Muscle layer of colon (tissue), 2 donors: ENCODE measurements around the gene TFAM.

Experiments
- H3K27ac ChIP-seq: one replicate; pipeline ENCODE4 v1.7.0; 2013; ENCODE audit warnings: low read depth, mild to moderate bottlenecking, low read length, moderate library complexity
- H3K27me3 ChIP-seq, 2 donors: one replicate each; pipeline ENCODE4 v1.7.0; 2013; ENCODE audit warnings: low read length in 2 of 2, mild to moderate bottlenecking in 2 of 2; ENCODE audit not compliant: insufficient read depth in 2 of 2, control insufficient read depth in 1 of 2
- H3K36me3 ChIP-seq: one replicate; pipeline ENCODE4 v1.7.0; 2013; ENCODE audit warnings: mild to moderate bottlenecking, low read length; ENCODE audit not compliant: insufficient read depth
- H3K4me1 ChIP-seq: one replicate; pipeline ENCODE4 v1.7.0; 2013; ENCODE audit warnings: mild to moderate bottlenecking, low read length; ENCODE audit not compliant: insufficient read depth
- H3K4me3 ChIP-seq, 2 donors: one replicate each; pipeline ENCODE4 v1.7.0; 2013; ENCODE audit warnings: low read length in 2 of 2, low read depth in 1 of 2, mild to moderate bottlenecking in 1 of 2, moderate library complexity in 1 of 2
- H3K9ac ChIP-seq: one replicate; pipeline ENCODE4 v1.7.0; 2013; ENCODE audit warnings: low read length
- H3K9me3 ChIP-seq: one replicate; pipeline ENCODE4 v1.7.0; 2013; ENCODE audit warnings: mild to moderate bottlenecking, low read length
- donor health status: abdominal sarcoma.
- donor health status: Adenocarcinoma of cecum.

TFAM gene

DNA sequence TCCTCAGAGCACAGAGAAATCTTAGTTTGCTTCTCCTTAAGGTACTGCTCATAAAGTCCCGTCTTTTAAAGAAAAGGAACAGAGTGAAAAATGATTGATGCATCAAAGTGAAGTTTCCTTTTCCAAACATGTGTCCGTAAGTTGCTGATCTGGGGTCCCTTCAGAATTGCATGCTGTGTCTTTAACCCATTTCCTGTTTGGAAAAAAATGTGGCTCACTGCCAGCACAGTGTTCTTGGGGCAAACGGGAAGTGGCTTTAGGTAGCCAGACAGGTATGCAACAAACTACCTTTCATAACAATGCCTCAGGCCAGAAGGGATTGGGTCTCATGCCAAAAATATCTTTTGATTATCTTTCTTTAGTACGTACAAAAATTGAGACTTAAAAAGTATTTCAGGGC is 50.9 kb downstream of the TFAM start:
- no peak overlapping the region for H3K9ac ChIP-seq
- H3K4me3 ChIP-seq = no peak overlapping the region
- H3K9me3 ChIP-seq = no peaks in the 10 kb centered on the region
- H3K27ac ChIP-seq = no peak overlapping the region
- no peaks in the 10 kb centered on the region for H3K36me3 ChIP-seq
- H3K27me3 ChIP-seq = no peaks in the 10 kb centered on the region
- peaks cover 7% of the 10 kb centered on the region for H3K4me1 ChIP-seq

DNA sequence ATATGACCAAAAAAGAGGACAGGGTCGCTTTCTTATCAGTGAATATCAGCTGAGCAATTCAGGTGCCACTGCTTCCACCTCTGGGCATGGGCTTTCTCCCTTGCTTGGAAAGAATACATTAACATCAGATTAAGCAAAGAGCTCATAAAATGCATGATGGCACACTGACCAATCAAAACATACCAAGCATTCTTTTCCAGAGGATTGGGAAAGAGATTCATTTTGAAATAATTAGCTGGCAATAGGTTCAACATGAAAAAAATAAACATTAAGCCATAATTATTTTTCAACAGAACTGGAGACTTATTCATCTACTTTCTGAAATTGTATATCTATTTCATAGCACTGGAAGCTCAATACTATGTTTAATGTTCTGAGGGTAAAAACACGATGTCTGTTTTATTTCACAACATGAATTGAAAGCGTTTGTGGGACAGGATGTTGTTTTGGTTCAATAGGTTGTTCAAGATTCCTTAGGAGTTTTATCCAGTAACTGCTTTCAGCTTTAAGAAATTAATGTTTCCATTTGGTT is 53.2 kb downstream of the TFAM start:
- H3K9me3 ChIP-seq = no peaks in the 10 kb centered on the region
- no peaks in the 10 kb centered on the region for H3K27me3 ChIP-seq
- H3K27ac ChIP-seq = no peak overlapping the region
- H3K36me3 ChIP-seq = no peaks in the 10 kb centered on the region
- no peak overlapping the region for H3K4me3 ChIP-seq
- H3K9ac ChIP-seq = no peak overlapping the region
- H3K4me1 ChIP-seq = peaks cover 7% of the 10 kb centered on the region

DNA sequence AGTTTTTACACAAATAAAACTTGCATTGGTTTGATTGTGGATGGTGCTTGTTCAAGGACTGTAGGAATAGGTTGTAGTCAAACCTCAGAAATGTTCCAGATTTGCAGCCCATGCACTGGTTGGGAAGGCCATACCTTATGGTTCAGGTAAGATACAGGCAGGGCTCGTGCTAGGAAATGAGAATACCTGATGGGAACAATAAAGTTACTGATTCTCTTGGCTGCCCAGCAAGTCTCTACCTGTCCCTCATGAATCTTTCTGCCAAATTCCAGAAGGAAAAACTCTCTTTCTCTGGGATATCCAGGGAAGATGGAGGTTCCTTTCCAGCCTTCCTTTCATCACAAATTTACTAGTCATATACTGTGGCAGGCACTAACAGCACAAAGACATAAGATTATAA is 53.8 kb downstream of the TFAM start:
- Histone ChIP-seq H3K27ac (no peak overlapping the region), H3K27me3 (no peaks in the 10 kb centered on the region), H3K4me3 (no peak overlapping the region), H3K36me3 (no peaks in the 10 kb centered on the region), H3K4me1 (peaks cover 7% of the 10 kb centered on the region), H3K9me3 (no peaks in the 10 kb centered on the region), H3K9ac (no peak overlapping the region)

DNA sequence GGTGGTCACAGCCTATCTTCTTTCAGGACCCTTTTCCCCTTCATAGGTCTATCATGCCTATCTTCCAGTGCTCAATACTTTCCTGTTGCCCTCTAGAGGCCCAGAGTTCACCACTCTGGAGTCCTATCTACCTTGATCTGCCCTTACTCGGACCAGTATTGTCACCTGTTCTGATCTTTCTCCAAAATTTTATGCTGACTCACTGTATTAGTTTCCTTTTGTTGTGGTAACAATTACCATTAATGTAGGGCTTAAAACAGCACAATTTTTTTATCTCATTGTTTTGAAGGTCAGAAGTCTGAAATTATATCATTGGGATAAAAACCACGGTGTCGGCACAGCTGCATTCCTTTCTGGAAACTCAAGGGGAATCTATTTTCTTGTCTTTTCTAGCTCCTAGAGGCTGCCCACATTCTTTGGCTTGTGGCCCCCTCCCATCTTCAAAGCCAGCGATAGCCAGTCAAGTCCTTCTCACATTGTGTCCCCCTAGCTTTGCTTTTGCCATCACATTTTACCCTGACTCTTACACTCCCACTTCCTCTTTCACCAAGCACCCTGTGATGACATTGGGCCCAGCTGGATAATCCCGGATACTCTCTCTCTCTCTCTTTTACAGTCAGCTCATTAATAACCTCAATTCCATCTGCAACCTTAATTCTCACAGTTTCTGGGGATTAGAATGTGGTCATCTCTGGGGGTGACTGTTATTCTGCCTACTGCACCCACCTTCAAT is 54.6 kb downstream of the TFAM start:
- Histone ChIP-seq H3K4me3 (no peak overlapping the region), H3K9me3 (no peaks in the 10 kb centered on the region), H3K4me1 (peaks cover 7% of the 10 kb centered on the region), H3K36me3 (no peaks in the 10 kb centered on the region), H3K27ac (no peak overlapping the region), H3K27me3 (no peaks in the 10 kb centered on the region), H3K9ac (no peak overlapping the region)

- Histone ChIP-seq H3K9me3 (no peaks in the 10 kb centered on the region), H3K4me1 (peaks cover 7% of the 10 kb centered on the region), H3K27me3 (no peaks in the 10 kb centered on the region), H3K36me3 (no peaks in the 10 kb centered on the region), H3K9ac (no peak overlapping the region), H3K4me3 (no peak overlapping the region), H3K27ac (no peak overlapping the region)
Observed at GRCh38 chr10:58440484-58440883, 55.3 kb downstream of the TFAM start.

DNA sequence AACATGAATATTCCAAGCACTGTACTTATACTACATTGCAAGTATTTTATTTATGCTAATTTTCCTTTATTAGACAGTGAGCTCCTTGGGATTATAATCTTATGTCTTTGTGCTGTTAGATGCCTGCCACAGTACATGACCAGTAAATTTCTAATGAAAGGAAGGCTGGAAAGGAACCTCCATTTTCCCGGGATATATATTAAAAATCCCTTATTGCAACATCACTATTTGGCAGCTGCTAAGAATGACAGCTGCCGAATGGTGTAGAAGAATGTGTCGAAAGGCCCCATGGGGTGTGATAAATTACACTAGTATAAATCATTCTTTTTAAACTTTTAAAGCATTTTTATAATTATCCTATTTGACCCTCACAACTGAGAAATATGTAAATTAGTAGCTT is 59.1 kb downstream of the TFAM start:
- no peaks in the 10 kb centered on the region for H3K36me3 ChIP-seq
- no peaks in the 10 kb centered on the region for H3K4me1 ChIP-seq
- no peak overlapping the region for H3K9ac ChIP-seq
- H3K9me3 ChIP-seq = no peaks in the 10 kb centered on the region
- no peak overlapping the region for H3K27ac ChIP-seq
- no peak overlapping the region for H3K4me3 ChIP-seq
- H3K27me3 ChIP-seq = no peaks in the 10 kb centered on the region

GRCh38 chr10:58444876-58445275 is 59.7 kb downstream of the TFAM start:
- no peaks in the 10 kb centered on the region for H3K36me3 ChIP-seq
- H3K9me3 ChIP-seq = no peaks in the 10 kb centered on the region
- no peak overlapping the region for H3K4me3 ChIP-seq
- no peak overlapping the region for H3K9ac ChIP-seq
- H3K4me1 ChIP-seq = no peaks in the 10 kb centered on the region
- no peak overlapping the region for H3K27ac ChIP-seq
- H3K27me3 ChIP-seq = no peaks in the 10 kb centered on the region

DNA sequence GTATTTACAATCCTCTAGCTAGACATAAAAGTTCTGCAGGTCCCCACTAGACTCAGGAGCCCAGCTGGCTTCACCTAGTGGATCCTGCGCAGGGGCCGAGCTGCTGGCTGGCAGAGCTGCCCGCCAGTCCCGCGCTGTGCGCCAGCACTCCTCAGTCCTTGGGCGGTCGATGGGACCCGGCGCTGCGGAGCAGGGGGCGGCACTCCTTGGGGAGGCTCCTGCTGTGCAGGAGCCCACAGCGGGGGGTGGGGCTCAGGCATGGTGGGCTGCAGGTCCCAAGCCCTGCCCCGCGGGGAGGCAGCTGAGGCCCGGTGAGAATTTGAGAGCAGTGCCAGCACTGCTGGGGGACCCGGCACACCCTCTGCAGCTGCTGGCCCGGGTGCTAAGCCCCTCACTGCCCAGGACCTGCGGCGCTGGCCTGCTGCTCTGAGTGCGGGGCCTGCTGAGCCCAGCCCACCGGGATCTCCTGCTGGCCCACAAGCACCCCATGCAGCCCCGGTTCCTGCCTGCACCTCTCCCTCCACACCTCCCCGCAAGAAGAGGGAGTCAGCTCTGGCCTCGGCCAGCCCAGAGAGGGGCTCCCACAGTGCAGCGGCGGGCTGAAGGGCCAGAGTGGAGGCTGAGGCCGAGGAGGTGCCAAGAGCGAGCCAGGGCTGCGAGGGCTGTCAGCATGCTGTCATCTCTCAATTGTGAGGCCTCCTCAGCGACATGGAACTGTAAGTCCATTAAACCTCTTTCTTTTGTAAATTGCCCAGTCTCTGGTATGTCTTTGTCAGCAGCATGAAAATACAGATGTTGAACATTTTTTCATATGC is 63.1 kb downstream of the TFAM start:
- H3K36me3 ChIP-seq = no peaks in the 10 kb centered on the region
- no peaks in the 10 kb centered on the region for H3K27me3 ChIP-seq
- no peak overlapping the region for H3K4me3 ChIP-seq
- no peak overlapping the region for H3K27ac ChIP-seq
- H3K4me1 ChIP-seq = no peaks in the 10 kb centered on the region
- H3K9ac ChIP-seq = no peak overlapping the region
- H3K9me3 ChIP-seq = no peaks in the 10 kb centered on the region
